Measurements from ENCODE around the gene VSIG2. TPM values are rescaled to one million over a fixed set of nuclear protein-coding genes. Genes with fewer than 3 reads are reported as not detected.

The VSIG2 gene
- total RNA-seq, 6 donors from 2014 or later, result 32.5 to 55.3 (median 40.2) TPM

- peaks cover 19 to 36% (median 27%) of the 10 kb centered on the region in 4 donors for H3K4me1 ChIP-seq
- no peaks in the 10 kb centered on the region for H3K9me3 ChIP-seq
- no peaks in the 10 kb centered on the region for H3K36me3 ChIP-seq
- DNase-seq (peak in 1 of 2 donors; percentile 89), ATAC-seq (ENCODE audit: low FRiP score in 2 of 2) (peak; percentile 69 to 93)
- no peaks in the 10 kb centered on the region for H3K27me3 ChIP-seq
- peak overlapping the region; percentile 59 to 83 (median 68) for H3K27ac ChIP-seq
- TF ChIP-seq CTCF (IDR thresholded peaks at IDR 0.05) (no peak), EP300 (IDR thresholded peaks at IDR 0.05) (peak in 3 of 4 donors; percentile 56 to 85 (median 73)), POLR2AphosphoS5 (IDR thresholded peaks at IDR 0.05) (peak in 1 of 2 donors; percentile 59), POLR2A (IDR thresholded peaks at IDR 0.05) (peak in 1 of 4 donors; percentile 53)
- peak overlapping the region in 2 of 4 donors; percentile 23 to 24 for H3K4me3 ChIP-seq
- 18 to 22% methylated on average over 13 to 14 of the region's 14 CpGs for WGBS, 2 donors
Measured at GRCh38 chr11:124724979-124725718, 26.9 kb downstream of the VSIG2 start.

GRCh38 chr11:124722176-124722575 is 29.9 kb downstream of the VSIG2 start:
- no peak for TF ChIP-seq POLR2AphosphoS5 (IDR thresholded peaks at IDR 0.05)
- no peak for TF ChIP-seq POLR2A (IDR thresholded peaks at IDR 0.05)
- no peak for TF ChIP-seq CTCF (IDR thresholded peaks at IDR 0.05)
- no peak for TF ChIP-seq EP300 (IDR thresholded peaks at IDR 0.05)
- H3K27me3 ChIP-seq, result peaks cover 0 to 6% (median 1%) of the 10 kb centered on the region in 4 donors

GRCh38 chr11:124719534-124719933 is 32.5 kb downstream of the VSIG2 start:
- H3K4me3 ChIP-seq, result no peak overlapping the region
- DNase-seq (no peak), ATAC-seq (ENCODE audit: low FRiP score in 2 of 2) (no peak)
- 78 to 100% methylated on average over 2 of the region's 2 CpGs for WGBS, 2 donors
- H3K27ac ChIP-seq, result no peak overlapping the region
- H3K4me1 ChIP-seq, result peaks cover 10 to 24% (median 15%) of the 10 kb centered on the region in 4 donors
- H3K9me3 ChIP-seq, result no peaks in the 10 kb centered on the region
- H3K36me3 ChIP-seq, result no peaks in the 10 kb centered on the region
- peaks cover 0 to 6% (median 1%) of the 10 kb centered on the region in 4 donors for H3K27me3 ChIP-seq
- no peak for TF ChIP-seq EP300 (IDR thresholded peaks at IDR 0.05)
- no peak for TF ChIP-seq POLR2AphosphoS5 (IDR thresholded peaks at IDR 0.05)
- no peak for TF ChIP-seq CTCF (IDR thresholded peaks at IDR 0.05)
- TF ChIP-seq POLR2A (IDR thresholded peaks at IDR 0.05), result no peak

More at GRCh38 chr11:124722176-124722575, 29.9 kb downstream of the VSIG2 start:
- Histone ChIP-seq H3K4me3 (no peak overlapping the region), H3K27ac (no peak overlapping the region), H3K9me3 (no peaks in the 10 kb centered on the region), H3K36me3 (no peaks in the 10 kb centered on the region), H3K4me1 (peaks cover 31 to 48% (median 35%) of the 10 kb centered on the region in 4 donors)
- ATAC-seq (ENCODE audit: low FRiP score in 2 of 2) (no peak), DNase-seq (no peak)
- 59 to 61% methylated on average over 6 of the region's 6 CpGs for WGBS, 2 donors

GRCh38 chr11:124718801-124719200 is 33.3 kb downstream of the VSIG2 start:
- peaks cover 9 to 20% (median 13%) of the 10 kb centered on the region in 4 donors for H3K4me1 ChIP-seq
- no peaks in the 10 kb centered on the region for H3K9me3 ChIP-seq
- H3K36me3 ChIP-seq, result no peaks in the 10 kb centered on the region
- WGBS, 2 donors, result 68% methylated on average over 14 of the region's 14 CpGs
- H3K27ac ChIP-seq, result peak overlapping the region in 2 of 4 donors; percentile 77 to 83
- TF ChIP-seq POLR2A (IDR thresholded peaks at IDR 0.05) (no peak), POLR2AphosphoS5 (IDR thresholded peaks at IDR 0.05) (no peak), EP300 (IDR thresholded peaks at IDR 0.05) (no peak), CTCF (IDR thresholded peaks at IDR 0.05) (no peak)
- peak overlapping the region in 1 of 4 donors; percentile 53 for H3K4me3 ChIP-seq
- DNase-seq, result peak in 1 of 2 donors; percentile 62
- H3K27me3 ChIP-seq, result peaks cover 0 to 6% (median 1%) of the 10 kb centered on the region in 4 donors
- no peak for ATAC-seq (ENCODE audit: low FRiP score in 2 of 2)

Measured in upper lobe of left lung (tissue), 6 donors.